Motor neuron (in vitro differentiated cells): ENCODE results near the gene NES. TPM values are rescaled to one million over a fixed set of nuclear protein-coding genes. Genes with fewer than 3 reads are reported as not detected.
A peak's percentile ranks its signal among the peaks of the same experiment; 100 is the strongest.

Experiments used
- ATAC-seq, 8 experiments: fragments of 200-7000 bp; cut with Tn5 transposase; replicated peaks in 6 of 8; 2 replicates each; pipeline ENCODE4 v1.8.0; 2021; ENCODE audit warnings: mild to moderate bottlenecking in 8 of 8, moderate library complexity in 8 of 8
- H3K27ac ChIP-seq, 2 donors: fragments of 250-450 bp; sonication (Bioruptor Pico); 2 replicates each; pipeline ENCODE4 v1.9.0; 2021; ENCODE audit warnings: antibody characterized with exemption in 2 of 2, mild to moderate bottlenecking in 2 of 2, moderate library complexity in 1 of 2
- H3K4me1 ChIP-seq, 2 donors: fragments of 250-450 bp; sonication (Bioruptor Pico); replicated peaks in 1 of 2; 2 replicates each; pipeline ENCODE4 v1.6.1; 2021; ENCODE audit warnings: antibody characterized with exemption in 2 of 2, mild to moderate bottlenecking in 2 of 2, moderate library complexity in 1 of 2
- H3K4me3 ChIP-seq, 5 donors: fragments of 250-450 bp; sonication (Bioruptor Pico); 2 replicates each; pipeline ENCODE4 v1.9.0; 2021; ENCODE audit warnings: antibody characterized with exemption in 5 of 5, mild to moderate bottlenecking in 5 of 5, moderate library complexity in 4 of 5
- WGBS, 10 experiments: fragments of 450-650 bp; shearing (Covaris generic); methylation state at CpG; one replicate each; pipeline ENCODE4 v1.0.0; 2022; 5-methylcytosine and 5-hydroxymethylcytosine counted together
- in situ Hi-C, 9 experiments: fragments of 400-800 bp; cut with MboI; loops; one replicate each; pipeline ENCODE4 v1.15.0; 2021; ENCODE audit warnings: low sequenced_read_pairs in 9 of 9, low pct_unique_long_range_greater_than_20kb in 2 of 9; ENCODE audit not compliant: unreplicated experiment in 9 of 9
- total RNA-seq, 8 experiments: library from RNA; unstranded; fragments of 300-600 nt; gene quantifications; 2 replicates each; pipeline versions ENCODE4 v1.2.3 to v1.2.4, GENCODE V29; 2022

Gene NES
- total RNA-seq, 8 experiments from 2014 or later: 5.5 to 863 (median 150) TPM

DNA sequence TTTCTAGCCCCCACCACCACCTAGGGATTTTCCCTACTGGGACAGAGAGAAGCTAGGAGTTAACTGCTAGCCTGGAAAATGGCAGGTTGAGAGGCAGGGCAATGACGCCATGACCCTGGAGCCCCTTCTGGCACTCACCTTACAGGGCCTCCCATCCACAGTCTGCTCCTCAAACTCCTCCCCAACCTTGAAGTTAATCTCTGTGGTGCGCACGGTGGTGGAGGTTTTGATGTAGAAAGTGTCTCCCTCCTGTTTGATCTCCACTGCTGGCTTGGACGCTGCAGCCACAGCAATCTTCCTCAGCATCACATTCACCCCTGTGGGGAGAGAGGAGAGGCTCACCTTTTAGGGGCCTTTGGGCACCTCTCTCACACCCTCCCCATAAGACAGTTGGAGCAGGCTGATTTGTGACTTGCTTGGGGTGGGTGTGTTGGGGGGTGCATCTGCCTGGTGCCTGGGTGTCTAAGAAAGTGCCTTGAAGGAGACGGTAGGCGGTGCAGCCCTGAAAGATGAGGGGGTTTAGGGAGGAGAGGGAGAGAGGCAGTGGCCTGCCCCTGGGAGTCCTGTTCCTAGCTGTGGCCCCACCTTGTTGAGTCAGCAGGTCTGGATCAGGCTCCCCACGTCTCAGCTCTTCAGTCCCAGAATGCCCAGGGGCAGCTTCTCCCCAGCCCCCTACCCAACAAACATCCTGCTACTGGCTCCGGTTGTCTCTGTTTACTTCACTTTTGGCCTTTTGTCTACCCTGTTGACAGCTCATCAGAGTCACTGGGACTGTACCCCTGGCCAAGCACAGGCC is 23.7 kb upstream of the NES start:
- ATAC-seq: no peak
- no peak overlapping the region for H3K4me3 ChIP-seq
- H3K27ac ChIP-seq: no peak overlapping the region
- H3K4me1 ChIP-seq: peaks cover 31 to 53% of the 10 kb centered on the region in 2 donors
- WGBS, 10 experiments: 60 to 86% (median 76%) methylated on average over 1 to 7 of the region's 8 CpGs; no CpG with 5 or more reads in 4 of the 10 experiments
- in situ Hi-C loops: no loop called here

DNA sequence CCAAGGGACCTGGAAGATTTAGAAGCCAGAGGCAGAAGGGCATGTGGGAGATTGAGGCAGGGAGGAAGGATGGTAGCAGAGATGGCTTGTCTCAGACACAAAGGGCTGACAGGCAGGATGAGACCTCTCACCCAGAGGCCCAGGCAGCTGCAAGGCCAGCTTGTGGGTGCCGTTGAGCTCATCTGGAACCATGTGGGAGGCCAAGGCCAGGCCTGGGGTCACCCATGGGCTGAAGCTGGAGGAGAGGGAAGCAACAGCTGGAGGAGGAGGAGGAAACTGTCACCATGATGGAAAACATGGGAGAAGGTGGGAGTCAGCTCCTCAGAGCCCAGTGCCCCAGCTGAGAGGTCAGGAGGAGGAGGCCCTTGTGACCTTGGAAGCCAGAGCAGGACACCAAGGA is 21.8 kb upstream of the NES start:
- in situ Hi-C loops: loop anchor here in 2 of 9 experiments (25.0 kb wide), 1 partner anchor 163 kb away; the partner anchor contains the start of genes INSRR (in 2 of the 2) and NTRK1 (in 2 of the 2)
- Histone ChIP-seq H3K4me1 (peaks cover 37 to 46% of the 10 kb centered on the region in 2 donors), H3K4me3 (no peak overlapping the region), H3K27ac (no peak overlapping the region)
- WGBS, 10 experiments: 13 to 14% methylated on average over 1 of the region's 1 CpG; no CpG with 5 or more reads in 8 of the 10 experiments
- no peak for ATAC-seq

DNA sequence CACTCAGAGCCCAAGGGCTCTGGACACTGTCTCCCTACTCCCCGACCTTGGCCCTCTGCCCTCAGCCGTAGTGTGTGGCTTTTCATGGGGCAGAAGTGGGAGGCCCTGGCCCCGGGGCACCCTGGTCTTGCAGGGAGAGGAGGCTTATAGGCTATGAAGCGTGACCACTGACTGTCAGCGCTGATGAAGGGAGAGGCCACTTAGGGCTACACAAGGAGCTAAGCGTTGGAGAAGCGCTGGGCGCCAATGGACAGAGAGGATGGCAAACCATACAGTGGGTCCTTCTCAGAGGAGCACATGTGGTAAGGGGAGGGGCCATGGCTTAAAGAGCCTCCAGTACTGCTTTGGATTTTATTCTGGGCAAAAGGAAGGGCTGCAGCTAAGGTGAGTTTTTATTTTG is 20.3 kb upstream of the NES start:
- 50 to 83% (median 67%) methylated on average over 2 to 8 of the region's 8 CpGs; no CpG with 5 or more reads in 6 of the 10 experiments for WGBS, 10 experiments
- in situ Hi-C loops: loop anchor here in 2 of 9 experiments (25.0 kb wide), 1 partner anchor 165 kb away; the partner anchor contains the start of genes INSRR (in 2 of the 2) and NTRK1 (in 2 of the 2)
- H3K27ac ChIP-seq: peak overlapping the region in 1 of 2 donors; percentile 14
- ATAC-seq: peak in 6 of 8 experiments; percentile 12 to 43 (median 18)
- peaks cover 46 to 50% of the 10 kb centered on the region in 2 donors for H3K4me1 ChIP-seq
- H3K4me3 ChIP-seq: no peak overlapping the region

- WGBS, 10 experiments: 60 to 90% (median 74%) methylated on average over 2 to 8 of the region's 8 CpGs; no CpG with 5 or more reads in 2 of the 10 experiments
- no peak for ATAC-seq
- Histone ChIP-seq H3K27ac (no peak overlapping the region), H3K4me1 (peaks cover 46 to 50% of the 10 kb centered on the region in 2 donors), H3K4me3 (no peak overlapping the region)
- in situ Hi-C loops: loop anchor here in 2 of 9 experiments (25.0 kb wide), 1 partner anchor 166 kb away; the partner anchor contains the start of genes INSRR (in 2 of the 2) and NTRK1 (in 2 of the 2)
These were observed 19.5 kb upstream of the NES start for GRCh38 chr1:156696755-156697154.

GRCh38 chr1:156694690-156694962 is 17.4 kb upstream of the NES start:
- peaks cover 60 to 61% of the 10 kb centered on the region in 2 donors for H3K4me1 ChIP-seq
- 61 to 100% (median 88%) methylated on average over 1 to 5 of the region's 5 CpGs; no CpG with 5 or more reads in 3 of the 10 experiments for WGBS, 10 experiments
- H3K4me3 ChIP-seq: no peak overlapping the region
- ATAC-seq: no peak
- in situ Hi-C loops: loop anchor here in 2 of 9 experiments (25.0 kb wide), 1 partner anchor 168 kb away; the partner anchor contains the start of genes INSRR (in 2 of the 2) and NTRK1 (in 2 of the 2)
- H3K27ac ChIP-seq: no peak overlapping the region

GRCh38 chr1:156693848-156694689 is 16.9 kb upstream of the NES start:
- peaks cover 64 to 66% of the 10 kb centered on the region in 2 donors for H3K4me1 ChIP-seq
- peak overlapping the region in 1 of 2 donors; percentile 51 for H3K27ac ChIP-seq
- peak in 1 of 8 experiments; percentile 9 for ATAC-seq
- WGBS, 10 experiments: 32 to 86% (median 72%) methylated on average over 3 to 7 of the region's 12 CpGs; no CpG with 5 or more reads in 2 of the 10 experiments
- H3K4me3 ChIP-seq: no peak overlapping the region
- in situ Hi-C loops: loop anchor here in 2 of 9 experiments (25.0 kb wide), 1 partner anchor 168 kb away; the partner anchor contains the start of genes INSRR (in 2 of the 2) and NTRK1 (in 2 of the 2)

DNA sequence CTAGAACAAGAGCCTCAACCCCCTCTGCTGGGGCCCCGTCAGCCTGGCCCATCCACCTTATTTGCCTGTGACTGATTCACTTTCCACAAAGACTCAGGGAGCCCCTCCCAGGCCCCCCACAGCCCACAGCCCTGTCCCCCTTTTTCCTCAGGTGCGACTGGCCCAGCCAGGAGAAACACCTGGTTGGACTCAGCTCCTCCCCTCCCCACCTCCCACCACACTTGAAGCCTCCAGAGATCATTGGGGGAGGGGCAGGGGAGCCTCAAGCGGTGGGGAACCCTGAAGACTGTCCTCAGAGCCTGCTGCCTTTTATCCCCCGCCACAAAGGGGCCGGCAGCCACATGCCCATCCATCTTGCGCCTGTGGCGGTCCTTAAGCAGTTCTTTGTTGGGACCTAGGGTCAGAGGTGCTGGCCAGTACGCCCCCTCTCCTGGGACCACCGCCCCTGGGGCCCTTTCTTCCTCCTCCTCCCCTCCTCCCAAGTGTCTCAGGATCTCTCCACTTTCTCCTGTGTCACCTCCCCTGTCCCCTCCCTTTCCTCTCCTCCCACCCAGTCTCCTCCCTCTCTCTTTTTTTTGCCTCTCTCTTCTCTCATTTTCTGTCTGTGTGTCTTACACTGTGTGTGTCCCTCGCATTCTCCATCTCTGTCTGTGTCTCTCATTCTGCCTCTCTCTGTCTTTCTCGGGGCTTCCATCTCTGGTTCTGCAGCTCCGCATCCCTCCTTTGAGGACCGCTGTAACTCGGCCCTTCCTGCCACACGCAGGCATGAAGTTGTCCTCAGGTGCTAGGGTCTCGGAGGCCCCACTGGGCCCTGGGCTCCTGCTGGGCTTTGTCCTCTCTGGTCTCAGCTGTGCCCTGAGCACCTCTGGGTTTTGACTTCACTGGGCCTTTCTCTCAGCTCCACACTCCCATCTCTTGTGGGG is 16.0 kb upstream of the NES start:
- H3K4me1 ChIP-seq: peaks cover 64 to 66% of the 10 kb centered on the region in 2 donors
- H3K4me3 ChIP-seq: no peak overlapping the region
- peak in 3 of 8 experiments; percentile 16 to 25 (median 22) for ATAC-seq
- H3K27ac ChIP-seq: peak overlapping the region; percentile 4 to 51
- WGBS, 10 experiments: 18 to 85% (median 58%) methylated on average over 1 to 7 of the region's 16 CpGs; no CpG with 5 or more reads in 2 of the 10 experiments
- in situ Hi-C loops: loop anchor here in 2 of 9 experiments (25.0 kb wide), 1 partner anchor 169 kb away; the partner anchor contains the start of genes INSRR (in 2 of the 2) and NTRK1 (in 2 of the 2)

DNA sequence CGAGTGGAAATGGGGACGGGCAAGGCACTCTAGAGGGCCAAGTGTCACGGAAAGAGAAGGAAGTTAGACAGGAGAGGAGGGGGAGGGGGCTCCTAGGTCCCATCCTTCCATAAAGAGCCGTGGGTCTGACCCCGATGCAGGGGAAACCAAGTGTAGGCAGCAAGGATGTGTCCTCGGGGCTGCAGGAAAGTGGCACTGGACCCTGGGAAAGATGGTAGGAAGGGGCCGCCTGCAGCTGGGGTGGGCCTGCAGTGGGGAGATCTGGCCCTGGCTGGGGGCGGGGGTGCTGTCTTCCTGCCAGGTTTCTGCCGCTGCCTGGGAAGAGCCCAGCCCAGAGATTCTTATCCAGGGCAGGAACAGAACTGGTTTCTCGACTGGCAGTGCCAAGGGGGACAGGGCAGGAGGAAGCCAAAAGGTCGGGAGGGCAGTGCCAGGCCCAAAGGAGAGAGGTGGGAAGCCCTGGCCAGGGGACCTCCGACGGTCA is 15.3 kb upstream of the NES start:
- peak overlapping the region; percentile 4 to 51 for H3K27ac ChIP-seq
- no peak for ATAC-seq
- no peak overlapping the region for H3K4me3 ChIP-seq
- peaks cover 60 to 64% of the 10 kb centered on the region in 2 donors for H3K4me1 ChIP-seq
- in situ Hi-C loops: loop anchor here in 2 of 9 experiments (25.0 kb wide), 1 partner anchor 170 kb away; the partner anchor contains the start of genes INSRR (in 2 of the 2) and NTRK1 (in 2 of the 2)
- 0 to 7% (median 0%) methylated on average over 1 to 4 of the region's 13 CpGs; no CpG with 5 or more reads in 7 of the 10 experiments for WGBS, 10 experiments

GRCh38 chr1:156691665-156692440 is 14.6 kb upstream of the NES start:
- in situ Hi-C loops: loop anchor here in 2 of 9 experiments (25.0 kb wide), 1 partner anchor 170 kb away; the partner anchor contains the start of genes INSRR (in 2 of the 2) and NTRK1 (in 2 of the 2)
- 0 to 40% (median 8%) methylated on average over 1 to 12 of the region's 20 CpGs; no CpG with 5 or more reads in 2 of the 10 experiments for WGBS, 10 experiments
- Histone ChIP-seq H3K4me3 (no peak overlapping the region), H3K4me1 (peaks cover 54 to 58% of the 10 kb centered on the region in 2 donors), H3K27ac (peak overlapping the region in 1 of 2 donors; percentile 61)
- ATAC-seq: peak in 6 of 8 experiments; percentile 7 to 32 (median 22)

DNA sequence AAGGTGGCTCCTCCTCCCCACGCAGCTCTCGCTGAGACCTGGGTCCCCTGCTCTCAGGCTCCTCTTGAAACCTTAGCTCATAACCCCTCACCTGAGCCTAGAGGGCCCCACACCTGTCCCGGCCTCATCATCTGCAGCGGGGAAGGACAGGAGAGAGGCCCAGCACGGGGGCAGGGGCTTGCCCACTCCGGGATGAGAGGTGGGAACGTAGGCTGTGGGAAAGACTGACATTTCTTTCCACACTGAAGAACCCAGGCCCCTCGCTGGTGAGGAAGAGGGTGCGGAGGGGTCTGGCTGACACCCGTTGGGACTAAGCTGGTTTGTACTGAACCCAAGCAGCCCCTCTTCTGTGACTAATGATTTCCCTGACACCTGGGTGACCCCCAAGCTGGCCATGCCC is 14.0 kb upstream of the NES start:
- no peak overlapping the region for H3K4me3 ChIP-seq
- H3K4me1 ChIP-seq: peaks cover 53 to 58% of the 10 kb centered on the region in 2 donors
- in situ Hi-C loops: loop anchor here in 2 of 9 experiments (25.0 kb wide), 1 partner anchor 171 kb away; the partner anchor contains the start of genes INSRR (in 2 of the 2) and NTRK1 (in 2 of the 2)
- ATAC-seq: no peak
- 20 to 90% (median 24%) methylated on average over 1 to 3 of the region's 10 CpGs; no CpG with 5 or more reads in 7 of the 10 experiments for WGBS, 10 experiments
- peak overlapping the region in 1 of 2 donors; percentile 61 for H3K27ac ChIP-seq
